Naive thymus-derived CD4-positive, alpha-beta T cell (primary cell): ENCODE results near the gene RBP3. TPM values are rescaled to one million over a fixed set of nuclear protein-coding genes. Genes with fewer than 3 reads are reported as not detected.
"Not testable (repeated sequence)": the region's sequence is repeated elsewhere in the genome, so short reads cannot be mapped to it uniquely, and the experiment has no call there.

ENCODE experiments used
- ATAC-seq: fragments of 150-1000 bp; cut with Tn5 transposase; 2 replicates; pipeline ENCODE4 v1.10.0; 2021; ENCODE audit warnings: mild to moderate bottlenecking, moderate library complexity
- CTCF ChIA-PET: fragments of 350-600 bp; sonication (Branson Sonifier 250); formaldehyde crosslinking; loops from one replicate; lab custom pipeline; 2021; ENCODE audit warnings: antibody characterized with exemption; lab: Charles Lee
- POLR2A ChIA-PET: fragments of 350-600 bp; sonication (Branson Sonifier 250); formaldehyde crosslinking; loops from one replicate; lab custom pipeline; 2021; ENCODE audit warnings: antibody characterized with exemption, inconsistent platforms; lab: Charles Lee
- DNase-seq, 9 donors: peaks; one replicate each; pipeline versions ENCODE4 v3.0.0 to v3.0.0-alpha.2; 2020 to 2022; ENCODE audit warnings: mixed read lengths in 1 of 9
- H3K27ac ChIP-seq: one replicate; pipeline ENCODE4 v1.7.0; 2013; ENCODE audit warnings: mild to moderate bottlenecking, low read depth, low read length, moderate library complexity
- H3K27me3 ChIP-seq, 2 donors: one replicate each; pipeline ENCODE4 v1.7.0; 2013; ENCODE audit warnings: low read length in 2 of 2, mild to moderate bottlenecking in 2 of 2, moderate library complexity in 2 of 2; ENCODE audit not compliant: control insufficient read depth in 2 of 2, insufficient read depth in 2 of 2
- H3K36me3 ChIP-seq, 3 experiments: 1 replicate in 2 of 3; 2 replicates in 1 of 3; pipeline ENCODE4 v1.7.0; 2013; ENCODE audit warnings: low read length in 3 of 3, mild to moderate bottlenecking in 3 of 3, moderate library complexity in 1 of 3; ENCODE audit not compliant: insufficient read depth in 3 of 3, control insufficient read depth in 2 of 3
- H3K4me1 ChIP-seq, 2 donors: one replicate each; pipeline ENCODE4 v1.7.0; 2013; ENCODE audit warnings: low read length in 2 of 2, mild to moderate bottlenecking in 2 of 2, moderate library complexity in 1 of 2; ENCODE audit not compliant: control insufficient read depth in 2 of 2, insufficient read depth in 2 of 2
- H3K4me3 ChIP-seq: 2 replicates; pipeline ENCODE4 v1.7.0; 2013; ENCODE audit warnings: mild to moderate bottlenecking, low read length
- H3K9me3 ChIP-seq, 3 experiments: 1 replicate in 2 of 3; 2 replicates in 1 of 3; pipeline ENCODE4 v1.7.0; 2013; ENCODE audit warnings: low read length in 3 of 3; ENCODE audit not compliant: control insufficient read depth in 2 of 3
- H3K27ac Mint-ChIP-seq, 9 donors: one replicate each; pipeline ENCODE4 v1.8.0; 2020 to 2022; ENCODE audit warnings: mixed read lengths in 9 of 9, mild to moderate bottlenecking in 8 of 9, moderate library complexity in 5 of 9, inconsistent platforms in 2 of 9
- H3K27me3 Mint-ChIP-seq, 5 donors: one replicate each; pipeline ENCODE4 v1.8.0; 2021 to 2022; ENCODE audit warnings: mixed read lengths in 5 of 5, mild to moderate bottlenecking in 1 of 5
- H3K36me3 Mint-ChIP-seq, 5 donors: one replicate each; pipeline ENCODE4 v1.8.0; 2020 to 2022; ENCODE audit warnings: mixed read lengths in 5 of 5, mild to moderate bottlenecking in 3 of 5, inconsistent platforms in 1 of 5
- H3K4me1 Mint-ChIP-seq, 7 donors: one replicate each; pipeline ENCODE4 v1.8.0; 2020 to 2022; ENCODE audit warnings: mixed read lengths in 7 of 7, mild to moderate bottlenecking in 3 of 7, inconsistent platforms in 1 of 7
- H3K4me3 Mint-ChIP-seq, 10 donors: one replicate each; pipeline ENCODE4 v1.8.0; 2020 to 2022; ENCODE audit warnings: mild to moderate bottlenecking in 10 of 10, mixed read lengths in 10 of 10, moderate library complexity in 6 of 10, inconsistent platforms in 2 of 10
- H3K9me3 Mint-ChIP-seq, 11 donors: one replicate each; pipeline ENCODE4 v1.8.0; 2020 to 2022; ENCODE audit warnings: mixed read lengths in 11 of 11, mild to moderate bottlenecking in 4 of 11, inconsistent platforms in 1 of 11, moderate library complexity in 1 of 11
- intact Hi-C, 2 donors: fragments of 100-400 bp; cut with micrococcal nuclease; formaldehyde crosslinking; loops; one replicate each; pipeline ENCODE4 v1.15.1; 2023
- polyA plus RNA-seq, 2 donors: library from polyadenylated mRNA; unstranded; fragments of 300-500 nt; fragmentation: Illumina TruSeq; gene quantifications; one replicate each; pipeline ENCODE4 v1.2.3, GENCODE V29; 2021
- total RNA-seq, 6 experiments: library from RNA in 5 of 6; stranded (reverse) in 5 of 6; gene quantifications; 1 replicate in 5 of 6; 2 replicates in 1 of 6; pipeline ENCODE4 v1.2.3 and lab custom pipeline; 2021 to 2026

The RBP3 gene
- total and polyA plus RNA-seq, 7 experiments from 2014 or later = not detected

- H3K27me3 Mint-ChIP-seq = peaks cover 35 to 64% (median 51%) of the 10 kb centered on the region in 5 donors
- DNase-seq (peak; percentile 48 to 81 (median 71)), ATAC-seq (peak; percentile 93)
- intact Hi-C loops = loop anchor here in 1 of 2 donors (5.0 kb wide), 1 partner anchor 923 kb away; the partner anchor contains the start of gene MAPK8
- H3K27ac Mint-ChIP-seq = peak within 1 kb of the TSS in 5 of 9 donors; percentile 9 to 74 (median 65)
- Histone ChIP-seq H3K4me3 (peak within 1 kb of the TSS; percentile 60), H3K9me3 (no peaks in the 10 kb centered on the region), H3K27me3 (no peaks in the 10 kb centered on the region), H3K36me3 (peaks cover 0 to 4% (median 0%) of the 10 kb centered on the region in 3 experiments), H3K4me1 (peaks cover 0 to 3% of the 10 kb centered on the region in 2 donors), H3K27ac (peak within 1 kb of the TSS; percentile 33)
- CTCF ChIA-PET = no interaction called here
- H3K9me3 Mint-ChIP-seq = peaks cover 0 to 12% (median 0%) of the 10 kb centered on the region in 11 donors
- peaks cover 10 to 17% (median 12%) of the 10 kb centered on the region in 7 donors for H3K4me1 Mint-ChIP-seq
- POLR2A ChIA-PET = no interaction called here
- peaks cover 0 to 4% (median 0%) of the 10 kb centered on the region in 5 donors for H3K36me3 Mint-ChIP-seq
- peak within 1 kb of the TSS; percentile 88 to 97 (median 94) for H3K4me3 Mint-ChIP-seq
Observed at GRCh38 chr10:47384148-47384921, 36.2 kb downstream of the RBP3 start, which contains the start of gene ZNF488. ZNF488 (minus strand) TSS chr10:47384293; CDS start chr10:47368829, 15,464 bp downstream.

GRCh38 chr10:47386104-47386503 is 37.9 kb downstream of the RBP3 start:
- intact Hi-C loops, H3K4me1 ChIP-seq: not testable (repeated sequence)
- H3K4me3 Mint-ChIP-seq = peak overlapping the region in 5 of 10 donors; percentile 30 to 65 (median 38)

GRCh38 chr10:47388879-47389278 is 40.7 kb downstream of the RBP3 start:
- intact Hi-C loops = no loop called here
- ChIA-PET POLR2A (no interaction called here), CTCF (no interaction called here)
- no peak for DNase-seq
- peaks cover 0 to 12% (median 0%) of the 10 kb centered on the region in 11 donors for H3K9me3 Mint-ChIP-seq
- peaks cover 0 to 2% of the 10 kb centered on the region in 2 donors for H3K4me1 ChIP-seq
- H3K27ac Mint-ChIP-seq = no peak overlapping the region
- H3K4me3 ChIP-seq = no peak overlapping the region
- no peak overlapping the region for H3K27ac ChIP-seq
- peaks cover 0 to 4% (median 0%) of the 10 kb centered on the region in 5 donors for H3K36me3 Mint-ChIP-seq
- peaks cover 12 to 52% (median 32%) of the 10 kb centered on the region in 5 donors for H3K27me3 Mint-ChIP-seq
- peaks cover 5 to 7% (median 6%) of the 10 kb centered on the region in 7 donors for H3K4me1 Mint-ChIP-seq
- no peaks in the 10 kb centered on the region for H3K27me3 ChIP-seq
- no peak for ATAC-seq
- H3K9me3 ChIP-seq = no peaks in the 10 kb centered on the region
- no peak overlapping the region for H3K4me3 Mint-ChIP-seq
- H3K36me3 ChIP-seq = peaks cover 0 to 4% (median 0%) of the 10 kb centered on the region in 3 experiments

More at GRCh38 chr10:47386104-47386503, 37.9 kb downstream of the RBP3 start:
- H3K4me3 ChIP-seq, ATAC-seq, H3K9me3 ChIP-seq, CTCF ChIA-PET, H3K36me3 ChIP-seq, POLR2A ChIA-PET, H3K27ac ChIP-seq, H3K27me3 ChIP-seq, H3K36me3 Mint-ChIP-seq: not testable (repeated sequence)
- H3K27me3 Mint-ChIP-seq = peaks cover 17 to 57% (median 35%) of the 10 kb centered on the region in 5 donors
- DNase-seq = peak in 1 of 9 donors; percentile 13
- H3K9me3 Mint-ChIP-seq = peaks cover 0 to 12% (median 0%) of the 10 kb centered on the region in 11 donors
- peak overlapping the region in 1 of 9 donors; percentile 58 for H3K27ac Mint-ChIP-seq
- peaks cover 10 to 13% (median 12%) of the 10 kb centered on the region in 7 donors for H3K4me1 Mint-ChIP-seq

GRCh38 chr10:47389619-47390018 is 41.5 kb downstream of the RBP3 start:
- intact Hi-C loops = no loop called here
- H3K4me3 Mint-ChIP-seq = no peak overlapping the region
- ATAC-seq = no peak
- H3K4me1 Mint-ChIP-seq = peaks cover 4 to 5% (median 4%) of the 10 kb centered on the region in 7 donors
- H3K36me3 Mint-ChIP-seq = peaks cover 0 to 4% (median 0%) of the 10 kb centered on the region in 5 donors
- CTCF ChIA-PET = no interaction called here
- H3K9me3 ChIP-seq = no peaks in the 10 kb centered on the region
- H3K9me3 Mint-ChIP-seq = peaks cover 0 to 12% (median 0%) of the 10 kb centered on the region in 11 donors
- H3K4me1 ChIP-seq = no peaks in the 10 kb centered on the region
- no peak overlapping the region for H3K27ac Mint-ChIP-seq
- H3K27ac ChIP-seq = no peak overlapping the region
- H3K27me3 ChIP-seq = no peaks in the 10 kb centered on the region
- H3K36me3 ChIP-seq = no peaks in the 10 kb centered on the region
- no peak overlapping the region for H3K4me3 ChIP-seq
- POLR2A ChIA-PET = no interaction called here
- peaks cover 18 to 57% (median 34%) of the 10 kb centered on the region in 5 donors for H3K27me3 Mint-ChIP-seq
- no peak for DNase-seq

- H3K4me1 ChIP-seq = no peaks in the 10 kb centered on the region
- POLR2A ChIA-PET = no interaction called here
- Mint-ChIP-seq H3K27ac (no peak overlapping the region), H3K27me3 (peaks cover 24 to 54% (median 48%) of the 10 kb centered on the region in 5 donors), H3K4me3 (no peak overlapping the region), H3K4me1 (no peaks in the 10 kb centered on the region), H3K36me3 (no peaks in the 10 kb centered on the region), H3K9me3 (peaks cover 0 to 3% (median 0%) of the 10 kb centered on the region in 11 donors)
- no peak overlapping the region for H3K4me3 ChIP-seq
- no peak for ATAC-seq
- CTCF ChIA-PET = interaction anchor here (0.9 kb wide), 1 partner anchor 372 kb away, joined by 3 read pairs; no protein-coding TSS in a partner anchor
- no peaks in the 10 kb centered on the region for H3K36me3 ChIP-seq
- no peak overlapping the region for H3K27ac ChIP-seq
- H3K27me3 ChIP-seq = no peaks in the 10 kb centered on the region
- H3K9me3 ChIP-seq = no peaks in the 10 kb centered on the region
- intact Hi-C loops = no loop called here
- DNase-seq = peak in 1 of 9 donors; percentile 7
Observed at GRCh38 chr10:47396311-47396717, 48.2 kb downstream of the RBP3 start.

GRCh38 chr10:47397256-47397655 is 49.1 kb downstream of the RBP3 start:
- no peaks in the 10 kb centered on the region for H3K36me3 ChIP-seq
- ATAC-seq (no peak), DNase-seq (no peak)
- Mint-ChIP-seq H3K4me3 (no peak overlapping the region), H3K36me3 (no peaks in the 10 kb centered on the region), H3K27me3 (peaks cover 22 to 50% (median 45%) of the 10 kb centered on the region in 5 donors), H3K4me1 (no peaks in the 10 kb centered on the region), H3K27ac (no peak overlapping the region), H3K9me3 (peaks cover 0 to 3% (median 0%) of the 10 kb centered on the region in 11 donors)
- ChIA-PET CTCF (no interaction called here), POLR2A (no interaction called here)
- intact Hi-C loops = no loop called here
- H3K27ac ChIP-seq = no peak overlapping the region
- H3K4me3 ChIP-seq = no peak overlapping the region
- H3K9me3 ChIP-seq = no peaks in the 10 kb centered on the region
- no peaks in the 10 kb centered on the region for H3K4me1 ChIP-seq
- H3K27me3 ChIP-seq = no peaks in the 10 kb centered on the region
